GM21381 (cell line): ENCODE data around the gene CHSY1.

Source experiments
- ATAC-seq: cut with Tn5 transposase; IDR thresholded peaks from one replicate; pipeline ENCODE4 v1.9.1; 2021; ENCODE audit warnings: mild to moderate bottlenecking, moderate library complexity; ENCODE audit not compliant: unreplicated experiment

Gene CHSY1

GRCh38 chr15:101190092-101190595 is 61.7 kb downstream of the CHSY1 start:
- ATAC-seq: no peak

DNA sequence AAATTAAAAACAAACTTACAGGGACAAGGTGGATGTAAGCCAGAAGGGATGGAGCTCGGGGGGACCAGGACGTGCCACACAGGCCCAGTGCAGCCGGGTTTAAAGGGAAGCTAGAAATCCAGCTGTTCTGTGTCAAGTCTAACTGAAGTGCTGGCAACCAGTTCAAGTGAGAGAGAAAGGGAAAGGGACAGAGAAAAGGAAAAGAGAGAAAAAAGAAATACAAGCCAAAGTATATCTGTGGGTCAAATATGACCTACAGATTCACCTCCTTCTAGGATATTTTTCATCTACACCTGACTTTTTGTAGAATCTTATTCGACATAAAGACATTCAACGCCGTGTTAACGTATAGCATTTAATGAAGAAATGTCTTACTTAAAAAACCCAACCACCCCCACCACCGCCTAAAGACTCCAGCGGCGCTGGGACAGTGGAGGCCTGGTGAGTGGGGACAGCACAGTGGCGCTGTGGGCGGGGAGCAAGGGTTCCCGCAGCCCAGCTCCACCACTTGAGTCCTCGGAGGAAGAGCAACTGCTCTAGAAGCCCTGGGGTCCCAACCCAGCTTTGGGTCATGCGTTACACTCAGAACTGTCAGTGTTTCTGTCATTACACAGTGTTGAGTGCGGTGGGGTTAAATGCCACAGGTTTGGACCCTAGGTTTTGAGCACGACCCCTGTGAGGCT is 62.3 kb downstream of the CHSY1 start:
- no peak for ATAC-seq

DNA sequence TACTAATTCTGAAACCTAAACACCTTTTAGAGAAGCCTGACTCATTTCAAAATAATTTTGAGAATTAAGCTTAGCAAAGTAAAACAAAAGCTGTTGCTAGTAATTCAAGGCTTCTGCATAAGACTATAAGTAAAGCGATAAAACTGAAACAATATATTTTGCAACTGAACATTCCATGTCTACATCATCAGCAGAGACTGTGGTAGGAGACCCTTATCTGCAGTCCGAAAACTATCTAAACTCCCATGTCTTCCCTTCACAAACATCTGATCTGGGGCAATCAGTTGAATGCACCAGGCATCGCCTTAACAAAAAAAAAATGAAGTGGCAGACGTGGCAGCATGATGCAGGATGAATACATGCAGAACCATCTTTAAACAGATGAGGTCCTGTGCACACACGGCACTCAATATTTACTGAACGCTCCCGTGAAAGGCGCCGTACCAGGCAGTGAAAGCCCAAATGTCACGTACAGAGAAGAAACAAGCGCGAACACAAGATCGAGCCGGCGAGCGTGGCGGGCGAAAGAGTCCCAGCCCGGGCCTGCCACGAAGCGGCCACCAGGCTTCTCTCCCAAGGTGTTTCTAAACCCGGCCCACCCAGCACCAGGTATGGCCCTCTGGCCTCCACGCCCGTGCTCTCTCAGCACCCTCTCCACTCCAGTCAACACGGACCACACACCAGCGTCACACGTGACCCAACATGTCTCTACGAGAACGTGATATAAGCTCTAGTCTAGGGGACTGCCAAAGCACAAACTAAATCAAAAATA is 63.0 kb downstream of the CHSY1 start:
- peak; percentile 49 for ATAC-seq

- ATAC-seq: peak; percentile 90
Measured at GRCh38 chr15:101187820-101188636, 63.8 kb downstream of the CHSY1 start.

GRCh38 chr15:101185770-101186169 is 66.1 kb downstream of the CHSY1 start:
- no peak for ATAC-seq

DNA sequence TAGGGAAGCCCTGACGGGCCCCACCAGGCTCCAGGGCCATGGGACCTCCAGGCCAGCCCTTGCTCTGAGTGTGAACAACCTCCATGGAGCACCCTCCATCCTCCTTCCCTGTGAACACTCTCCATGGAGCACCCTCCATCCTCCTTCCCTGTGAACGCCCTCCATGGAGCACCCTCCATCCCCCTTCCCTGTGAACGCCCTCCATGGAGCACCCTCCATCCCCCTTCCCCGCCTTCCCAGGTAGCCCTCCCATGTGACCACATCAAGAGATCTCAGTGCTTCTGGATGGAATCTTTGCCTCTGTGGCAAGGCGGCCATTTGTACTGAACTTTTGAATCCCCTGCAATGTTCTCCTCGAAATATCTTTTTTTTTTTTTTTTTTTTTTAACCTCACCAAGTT is 66.5 kb downstream of the CHSY1 start:
- no peak for ATAC-seq

DNA sequence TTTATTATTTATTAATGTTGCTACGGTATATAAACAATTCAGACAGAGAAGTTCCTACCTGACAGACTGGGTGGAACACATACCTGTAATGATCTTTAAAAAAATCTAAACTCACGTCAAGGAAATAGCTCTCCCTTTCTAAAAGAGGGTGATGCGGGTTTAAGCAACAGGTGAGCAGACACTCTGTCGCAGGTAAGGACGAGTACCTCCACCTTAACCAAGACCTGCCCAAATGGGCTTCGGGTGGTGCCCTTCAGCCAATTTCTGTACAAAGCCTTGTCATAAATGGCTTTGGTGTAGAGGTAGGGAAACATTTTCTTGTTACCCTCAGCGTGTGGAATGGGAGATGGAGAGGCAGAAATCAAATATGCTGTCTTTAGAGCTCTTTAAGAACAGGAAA is 67.0 kb downstream of the CHSY1 start:
- ATAC-seq: no peak

- no peak for ATAC-seq
Measured at GRCh38 chr15:101183931-101184305, 67.9 kb downstream of the CHSY1 start.

GRCh38 chr15:101183226-101183930 is 68.5 kb downstream of the CHSY1 start:
- ATAC-seq: no peak

DNA sequence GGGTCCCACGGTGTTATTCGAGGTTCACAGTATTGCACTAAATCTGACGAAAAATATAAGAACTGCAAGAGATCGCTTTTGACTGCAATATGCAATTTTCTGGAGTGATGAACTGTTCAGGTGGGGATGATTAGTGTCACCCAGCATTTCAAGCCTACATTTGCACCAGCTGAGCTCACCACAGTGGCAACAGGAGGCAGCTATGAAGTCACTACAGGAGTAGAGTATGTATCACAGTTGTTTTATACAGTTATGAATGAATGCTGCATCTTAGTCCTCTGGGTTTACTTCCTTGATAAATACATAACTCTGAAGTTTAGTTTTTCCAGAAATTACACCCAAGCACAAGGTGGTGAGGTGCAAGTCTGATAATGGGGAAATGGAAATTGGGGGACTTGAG is 69.6 kb downstream of the CHSY1 start:
- no peak for ATAC-seq

DNA sequence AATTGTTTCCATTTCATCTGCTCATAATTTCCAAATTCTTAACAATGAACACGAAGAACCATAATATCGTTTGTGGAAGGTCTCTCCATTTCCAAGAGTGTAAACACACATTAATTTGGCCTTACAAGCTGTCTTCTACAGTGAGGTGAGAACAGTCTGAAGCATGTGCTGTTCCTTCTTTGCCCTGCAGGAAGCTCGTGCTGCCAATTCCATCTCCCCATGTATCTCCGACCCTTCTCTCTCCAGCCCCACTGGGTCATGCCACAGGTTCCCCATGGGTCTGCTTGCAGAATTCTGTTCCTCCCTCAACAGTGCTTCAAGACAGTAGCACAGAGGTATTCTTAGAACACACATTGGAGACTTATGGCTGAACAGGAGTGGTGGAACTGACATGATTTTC is 70.5 kb downstream of the CHSY1 start:
- no peak for ATAC-seq

GRCh38 chr15:101180620-101181307 is 71.1 kb downstream of the CHSY1 start:
- ATAC-seq: no peak

DNA sequence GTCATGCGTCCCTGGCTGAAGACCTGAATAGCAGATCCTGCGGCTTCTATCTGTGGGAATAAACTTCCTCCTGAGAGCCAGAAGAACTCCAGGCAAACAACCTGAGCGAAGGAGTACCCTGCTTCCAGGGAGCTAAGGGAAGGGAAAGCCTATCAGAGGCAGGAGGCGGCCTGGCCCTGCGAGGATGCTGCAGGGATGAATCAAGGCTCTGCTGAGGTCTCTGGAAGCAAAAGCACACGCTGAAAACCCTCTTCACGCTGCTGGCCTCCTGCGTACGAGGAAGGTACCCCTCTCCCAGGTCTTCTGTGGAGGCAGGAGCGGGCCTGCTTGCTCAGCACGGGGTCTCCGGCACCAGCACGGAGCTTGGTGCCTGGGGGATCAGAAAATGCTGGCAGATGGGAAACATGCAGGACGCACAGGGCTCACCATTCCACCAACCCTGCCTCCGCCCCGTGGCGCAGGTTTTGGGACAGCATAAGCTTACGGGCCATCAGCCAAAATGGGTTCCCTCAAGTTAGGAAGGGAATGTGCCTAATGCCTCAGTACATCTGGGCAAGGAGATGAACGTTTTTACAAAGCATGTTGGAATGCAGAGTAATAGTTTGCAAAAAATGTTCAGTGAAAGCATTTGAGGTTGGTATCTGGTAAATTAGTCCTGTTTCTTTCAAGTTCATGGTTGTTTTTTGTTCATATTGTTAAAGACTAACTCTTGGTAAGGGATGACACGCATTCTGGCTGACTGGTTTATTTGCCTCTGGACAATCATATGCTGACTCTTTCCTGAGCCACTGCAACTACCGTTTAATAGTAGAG is 72.3 kb downstream of the CHSY1 start:
- no peak for ATAC-seq

DNA sequence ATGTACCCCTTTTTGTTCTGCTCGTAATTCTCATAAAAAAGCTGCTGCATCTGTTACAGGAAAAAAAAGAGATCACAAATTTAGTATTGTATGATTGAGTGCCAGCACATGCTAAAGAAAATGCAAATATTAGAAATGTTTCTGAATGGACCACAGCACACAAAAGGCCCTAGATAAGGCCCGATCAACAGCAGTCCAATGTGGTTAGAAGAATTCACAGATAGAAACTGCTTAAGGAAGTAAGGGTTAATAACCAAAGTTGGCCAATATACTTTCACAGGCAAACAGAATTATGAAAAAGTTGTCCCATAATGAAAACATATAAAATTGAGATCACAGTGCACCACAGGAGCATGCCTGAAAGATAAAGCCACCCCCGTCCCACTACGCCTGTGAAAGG is 72.9 kb downstream of the CHSY1 start:
- ATAC-seq: no peak

GRCh38 chr15:101178479-101178878 is 73.4 kb downstream of the CHSY1 start:
- ATAC-seq: no peak

GRCh38 chr15:101177866-101178265 is 74.0 kb downstream of the CHSY1 start:
- no peak for ATAC-seq

GRCh38 chr15:101176625-101177024 is 75.2 kb downstream of the CHSY1 start:
- no peak for ATAC-seq

DNA sequence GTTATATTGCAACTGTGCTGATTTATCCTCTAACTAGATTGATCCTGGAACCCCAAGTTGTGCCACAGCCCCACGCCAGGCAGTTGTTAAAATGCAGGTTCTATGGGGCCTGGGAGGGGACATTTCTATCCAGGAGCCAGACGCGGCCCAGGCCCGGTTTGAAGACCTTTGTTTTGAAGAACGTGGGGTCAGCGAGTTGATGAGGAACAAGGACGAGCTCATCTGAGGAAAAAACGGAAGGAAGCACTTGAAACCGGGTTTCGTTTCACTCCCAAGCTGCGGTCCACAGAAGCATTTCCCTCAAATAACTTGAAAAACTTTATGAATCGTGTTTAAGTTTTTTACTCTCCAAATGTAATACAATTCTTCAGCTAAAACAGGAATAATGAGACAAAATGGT is 76.4 kb downstream of the CHSY1 start:
- ATAC-seq: no peak

DNA sequence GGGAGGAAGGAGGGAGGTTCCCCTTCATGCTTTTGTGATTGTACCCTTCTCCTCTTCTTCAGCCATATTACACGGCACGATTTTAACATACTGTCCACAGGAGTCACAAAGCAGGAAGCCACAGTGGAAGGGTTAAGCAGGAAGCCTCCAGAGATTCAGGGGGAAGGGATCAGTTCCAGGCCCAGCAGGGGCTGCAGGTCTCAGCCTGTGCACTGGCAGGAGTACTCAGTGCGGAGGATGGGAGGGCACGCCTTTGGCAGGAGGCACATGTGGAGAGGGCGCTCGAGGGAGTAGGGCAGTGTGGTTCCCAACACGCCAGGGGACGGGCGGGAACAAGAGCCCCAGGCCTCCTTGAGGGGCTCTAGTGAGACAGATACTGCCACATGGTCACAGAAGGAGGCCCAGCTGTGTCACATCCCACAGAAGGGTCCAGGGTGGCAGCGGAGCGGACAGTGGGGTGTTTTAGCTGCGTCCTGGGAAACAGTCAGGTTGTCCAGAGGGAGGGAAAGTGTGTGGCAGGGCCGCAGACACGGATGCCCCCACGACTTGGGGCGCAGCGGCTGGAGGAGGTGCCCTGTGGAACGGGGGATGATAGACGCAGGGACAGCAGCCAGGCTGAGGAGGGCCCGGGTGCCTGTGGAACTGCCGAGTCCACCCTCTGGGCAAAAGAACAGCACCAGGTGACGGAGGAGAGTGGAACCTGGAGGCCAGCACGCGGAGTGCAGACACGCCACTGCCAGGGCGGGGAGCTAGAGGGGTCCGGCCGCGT is 77.5 kb downstream of the CHSY1 start:
- no peak for ATAC-seq
